Measurements from ENCODE around the gene SPI1.

SPI1 gene

DNA sequence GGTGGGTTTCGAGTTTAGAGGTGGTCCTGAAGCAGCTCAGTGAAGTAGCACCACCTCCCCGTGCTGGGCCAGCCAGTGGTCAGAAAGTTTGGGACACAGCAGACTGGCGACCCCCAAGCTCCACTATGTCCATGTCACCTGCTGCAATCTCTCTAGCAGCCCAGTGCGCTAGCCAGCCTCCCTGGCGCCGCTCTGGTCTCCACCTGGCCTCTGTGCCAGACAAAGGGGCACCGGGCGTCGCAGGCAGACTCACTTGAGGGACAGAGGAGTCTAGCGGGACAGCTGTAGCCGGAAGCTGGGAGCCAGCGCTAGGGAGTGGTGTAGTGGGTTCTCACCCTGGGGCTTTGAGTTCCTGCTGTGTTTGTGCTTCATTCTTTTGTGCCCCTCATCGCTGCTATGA is 51.3 kb downstream of the SPI1 start:
- Histone ChIP-seq H3K27ac (ENCODE audit: low read depth, low read length) (no peak overlapping the region), H4K20me1 (ENCODE audit: control insufficient read depth, insufficient read depth, low read depth, low read length) (no peaks in the 10 kb centered on the region), H3K9me3 (ENCODE audit: control insufficient read depth, insufficient read depth, low read length) (no peaks in the 10 kb centered on the region), H3K79me2 (ENCODE audit: control insufficient read depth, low read length) (no peaks in the 10 kb centered on the region), H3K36me3 (ENCODE audit: control insufficient read depth, low read length) (peaks cover 23% of the 10 kb centered on the region), H3K27me3 (ENCODE audit: control insufficient read depth, low read length) (no peaks in the 10 kb centered on the region), H3F3A (ENCODE audit: control insufficient read depth, insufficient read depth) (no peaks in the 10 kb centered on the region), H3K4me3 (ENCODE audit: low read length) (no peak overlapping the region), H3K9me2 (replicated peaks; ENCODE audit: control insufficient read depth, low read length) (no peaks in the 10 kb centered on the region), H3K4me1 (ENCODE audit: control insufficient read depth, low read length) (no peaks in the 10 kb centered on the region), H3K4me2 (ENCODE audit: low read length) (no peak overlapping the region)
- TF ChIP-seq EZH2phosphoT487 (IDR thresholded peaks at IDR 0.05; ENCODE audit: borderline replicate concordance, low read length), result no peak
- TF ChIP-seq, protein P1, sequence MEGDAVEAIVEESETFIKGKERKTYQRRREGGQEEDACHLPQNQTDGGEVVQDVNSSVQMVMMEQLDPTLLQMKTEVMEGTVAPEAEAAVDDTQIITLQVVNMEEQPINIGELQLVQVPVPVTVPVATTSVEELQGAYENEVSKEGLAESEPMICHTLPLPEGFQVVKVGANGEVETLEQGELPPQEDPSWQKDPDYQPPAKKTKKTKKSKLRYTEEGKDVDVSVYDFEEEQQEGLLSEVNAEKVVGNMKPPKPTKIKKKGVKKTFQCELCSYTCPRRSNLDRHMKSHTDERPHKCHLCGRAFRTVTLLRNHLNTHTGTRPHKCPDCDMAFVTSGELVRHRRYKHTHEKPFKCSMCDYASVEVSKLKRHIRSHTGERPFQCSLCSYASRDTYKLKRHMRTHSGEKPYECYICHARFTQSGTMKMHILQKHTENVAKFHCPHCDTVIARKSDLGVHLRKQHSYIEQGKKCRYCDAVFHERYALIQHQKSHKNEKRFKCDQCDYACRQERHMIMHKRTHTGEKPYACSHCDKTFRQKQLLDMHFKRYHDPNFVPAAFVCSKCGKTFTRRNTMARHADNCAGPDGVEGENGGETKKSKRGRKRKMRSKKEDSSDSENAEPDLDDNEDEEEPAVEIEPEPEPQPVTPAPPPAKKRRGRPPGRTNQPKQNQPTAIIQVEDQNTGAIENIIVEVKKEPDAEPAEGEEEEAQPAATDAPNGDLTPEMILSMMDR (IDR thresholded peaks at IDR 0.05; ENCODE audit: low read depth, low read length, poor library complexity, severe bottlenecking), result no peak

DNA sequence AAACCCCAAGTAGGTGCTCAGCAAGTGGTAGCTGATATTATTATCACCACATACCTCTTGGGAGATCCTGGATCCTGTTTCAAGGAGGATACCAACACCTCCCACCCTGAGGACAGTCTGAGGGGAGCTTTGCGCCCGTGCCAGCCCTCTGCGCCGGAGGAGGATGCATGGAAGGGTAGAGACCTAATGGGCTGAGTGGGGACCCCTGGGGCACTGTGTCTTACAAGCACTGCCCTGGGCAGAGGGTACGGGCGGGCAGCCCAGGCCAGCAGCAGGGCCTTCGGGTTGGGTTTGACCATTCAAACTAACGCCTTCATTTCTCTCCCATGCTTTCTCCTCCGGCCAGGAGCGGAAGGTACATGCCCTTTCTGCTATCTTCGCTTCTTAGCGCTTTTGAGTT is 52.1 kb downstream of the SPI1 start:
- H3F3A ChIP-seq (ENCODE audit: control insufficient read depth, insufficient read depth), result no peaks in the 10 kb centered on the region
- no peak overlapping the region for H3K27ac ChIP-seq (ENCODE audit: low read depth, low read length)
- H4K20me1 ChIP-seq (ENCODE audit: control insufficient read depth, insufficient read depth, low read depth, low read length), result no peaks in the 10 kb centered on the region
- H3K4me3 ChIP-seq (ENCODE audit: low read length), result no peak overlapping the region
- H3K9me2 ChIP-seq (replicated peaks; ENCODE audit: control insufficient read depth, low read length), result no peaks in the 10 kb centered on the region
- TF ChIP-seq, protein P1 (IDR thresholded peaks at IDR 0.05; ENCODE audit: low read depth, low read length, poor library complexity, severe bottlenecking), result no peak
- TF ChIP-seq EZH2phosphoT487 (IDR thresholded peaks at IDR 0.05; ENCODE audit: borderline replicate concordance, low read length), result no peak
- no peaks in the 10 kb centered on the region for H3K4me1 ChIP-seq (ENCODE audit: control insufficient read depth, low read length)
- no peak overlapping the region for H3K4me2 ChIP-seq (ENCODE audit: low read length)
- H3K27me3 ChIP-seq (ENCODE audit: control insufficient read depth, low read length), result no peaks in the 10 kb centered on the region
- no peaks in the 10 kb centered on the region for H3K79me2 ChIP-seq (ENCODE audit: control insufficient read depth, low read length)
- peaks cover 29% of the 10 kb centered on the region for H3K36me3 ChIP-seq (ENCODE audit: control insufficient read depth, low read length)
- no peaks in the 10 kb centered on the region for H3K9me3 ChIP-seq (ENCODE audit: control insufficient read depth, insufficient read depth, low read length)

DNA sequence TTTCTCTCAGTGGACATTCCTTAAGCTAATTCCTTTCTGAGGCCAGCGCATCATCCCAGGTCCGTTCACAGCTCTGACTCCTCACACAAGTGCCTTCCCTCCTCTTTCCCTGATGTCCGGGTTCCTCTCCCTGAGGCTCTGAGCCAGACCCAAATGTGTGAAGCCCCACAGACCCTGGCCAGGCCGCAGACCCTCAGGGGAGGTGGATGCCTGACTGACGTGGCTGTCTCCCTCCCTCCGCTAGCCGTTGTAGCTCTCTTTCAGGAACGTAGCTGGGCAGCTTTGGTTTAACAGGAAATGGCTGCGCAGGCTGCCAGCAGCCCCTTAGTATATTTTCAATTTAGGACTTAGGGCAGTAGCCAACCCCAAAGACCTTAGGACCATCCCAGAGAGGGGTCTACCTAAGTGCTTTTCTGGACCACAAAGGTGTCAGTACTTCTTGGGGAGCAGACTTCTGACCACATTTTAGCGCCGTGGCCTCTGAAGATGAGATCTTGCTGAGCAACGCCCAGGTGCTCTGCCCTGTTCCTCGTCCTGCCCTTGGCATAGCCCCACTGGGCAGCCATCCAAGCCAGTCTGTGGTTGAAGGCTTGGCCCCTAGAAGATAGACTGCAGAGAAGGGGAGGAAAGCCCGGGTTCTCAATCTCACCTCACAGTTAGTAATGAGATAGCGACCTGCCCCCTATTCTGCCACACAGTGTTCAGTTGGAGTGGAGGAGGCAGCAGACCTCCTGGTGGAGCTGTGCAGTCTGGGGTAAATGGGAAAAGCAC is 52.9 kb downstream of the SPI1 start:
- H3K4me1 ChIP-seq (ENCODE audit: control insufficient read depth, low read length), result no peaks in the 10 kb centered on the region
- H3F3A ChIP-seq (ENCODE audit: control insufficient read depth, insufficient read depth), result no peaks in the 10 kb centered on the region
- no peaks in the 10 kb centered on the region for H4K20me1 ChIP-seq (ENCODE audit: control insufficient read depth, insufficient read depth, low read depth, low read length)
- H3K4me3 ChIP-seq (ENCODE audit: low read length), result no peak overlapping the region
- H3K27me3 ChIP-seq (ENCODE audit: control insufficient read depth, low read length), result no peaks in the 10 kb centered on the region
- no peak overlapping the region for H3K4me2 ChIP-seq (ENCODE audit: low read length)
- TF ChIP-seq EZH2phosphoT487 (IDR thresholded peaks at IDR 0.05; ENCODE audit: borderline replicate concordance, low read length), result no peak
- TF ChIP-seq, protein P1 (IDR thresholded peaks at IDR 0.05; ENCODE audit: low read depth, low read length, poor library complexity, severe bottlenecking), result no peak
- H3K27ac ChIP-seq (ENCODE audit: low read depth, low read length), result no peak overlapping the region
- no peaks in the 10 kb centered on the region for H3K9me2 ChIP-seq (replicated peaks; ENCODE audit: control insufficient read depth, low read length)
- H3K9me3 ChIP-seq (ENCODE audit: control insufficient read depth, insufficient read depth, low read length), result no peaks in the 10 kb centered on the region
- H3K36me3 ChIP-seq (ENCODE audit: control insufficient read depth, low read length), result peaks cover 33% of the 10 kb centered on the region
- no peaks in the 10 kb centered on the region for H3K79me2 ChIP-seq (ENCODE audit: control insufficient read depth, low read length)

All from DOHH2 (cell line).